C4-2B (cell line): Measurements from ENCODE around the gene TAS1R1.

ENCODE experiments used
- CTCF ChIP-seq: fragments of 450-650 bp; conservative IDR thresholded peaks from 2 replicates; pipeline ENCODE4 v1.5.1; 2017; ENCODE audit warnings: mild to moderate bottlenecking
- ZFX ChIP-seq: fragments of 450-650 bp; IDR thresholded peaks from 2 replicates; pipeline ENCODE4 v1.6.1; 2017

DNA sequence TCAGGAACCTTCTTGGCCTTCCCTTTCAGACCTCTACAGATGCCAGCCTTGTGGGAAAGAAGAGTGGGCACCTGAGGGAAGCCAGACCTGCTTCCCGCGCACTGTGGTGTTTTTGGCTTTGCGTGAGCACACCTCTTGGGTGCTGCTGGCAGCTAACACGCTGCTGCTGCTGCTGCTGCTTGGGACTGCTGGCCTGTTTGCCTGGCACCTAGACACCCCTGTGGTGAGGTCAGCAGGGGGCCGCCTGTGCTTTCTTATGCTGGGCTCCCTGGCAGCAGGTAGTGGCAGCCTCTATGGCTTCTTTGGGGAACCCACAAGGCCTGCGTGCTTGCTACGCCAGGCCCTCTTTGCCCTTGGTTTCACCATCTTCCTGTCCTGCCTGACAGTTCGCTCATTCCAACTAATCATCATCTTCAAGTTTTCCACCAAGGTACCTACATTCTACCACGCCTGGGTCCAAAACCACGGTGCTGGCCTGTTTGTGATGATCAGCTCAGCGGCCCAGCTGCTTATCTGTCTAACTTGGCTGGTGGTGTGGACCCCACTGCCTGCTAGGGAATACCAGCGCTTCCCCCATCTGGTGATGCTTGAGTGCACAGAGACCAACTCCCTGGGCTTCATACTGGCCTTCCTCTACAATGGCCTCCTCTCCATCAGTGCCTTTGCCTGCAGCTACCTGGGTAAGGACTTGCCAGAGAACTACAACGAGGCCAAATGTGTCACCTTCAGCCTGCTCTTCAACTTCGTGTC lies 23.7 kb downstream of the TAS1R1 start:
- TF ChIP-seq CTCF, result no peak
- no peak for TF ChIP-seq ZFX
